IPS-18a (cell line): ENCODE measurements around the gene CDC25C.

ENCODE experiments used
- H3K27ac ChIP-seq: one replicate; pipeline ENCODE4 v1.5.1; 2013; ENCODE audit warnings: low read length
- H3K27me3 ChIP-seq: one replicate; pipeline ENCODE4 v1.6.1; 2013; ENCODE audit warnings: mild to moderate bottlenecking, low read length; ENCODE audit not compliant: control insufficient read depth, insufficient read depth
- H3K36me3 ChIP-seq: one replicate; pipeline ENCODE4 v1.6.1; 2013; ENCODE audit warnings: low read depth, low read length; ENCODE audit not compliant: control insufficient read depth
- H3K4me1 ChIP-seq: one replicate; pipeline ENCODE4 v1.6.1; 2013; ENCODE audit warnings: low read depth, low read length; ENCODE audit not compliant: control insufficient read depth
- H3K4me3 ChIP-seq: one replicate; pipeline ENCODE4 v1.5.1; 2013; ENCODE audit warnings: low read length
- H3K9ac ChIP-seq: one replicate; pipeline ENCODE4 v1.6.1; 2013; ENCODE audit warnings: mild to moderate bottlenecking, low read length, moderate library complexity
- H3K9me3 ChIP-seq: one replicate; pipeline ENCODE4 v1.6.1; 2013; ENCODE audit warnings: low read depth, low read length; ENCODE audit not compliant: control insufficient read depth

CDC25C gene

DNA sequence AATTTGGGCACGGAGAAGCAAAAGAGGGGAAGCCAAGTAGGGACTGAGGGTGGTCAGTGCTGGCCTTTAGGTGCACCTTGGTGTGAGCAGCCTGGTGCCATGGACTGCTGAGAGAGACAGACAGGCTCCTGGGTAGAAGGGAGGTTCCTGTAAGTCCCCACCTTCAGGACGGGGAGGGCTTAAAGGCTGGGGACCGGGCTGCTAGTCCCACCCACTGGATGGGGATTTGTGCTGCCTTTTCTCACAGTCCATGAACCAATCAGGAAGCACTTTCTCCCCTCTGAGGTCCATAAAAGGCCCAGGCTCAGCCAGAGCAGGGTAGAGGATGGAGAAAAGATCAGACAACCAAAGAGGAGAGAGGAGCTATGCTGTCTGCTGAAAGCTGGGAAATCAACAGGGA, 15.2 kb downstream of the CDC25C start:
- no peak overlapping the region for H3K9ac ChIP-seq
- H3K9me3 ChIP-seq: no peaks in the 10 kb centered on the region
- H3K36me3 ChIP-seq: peaks cover 30% of the 10 kb centered on the region

DNA sequence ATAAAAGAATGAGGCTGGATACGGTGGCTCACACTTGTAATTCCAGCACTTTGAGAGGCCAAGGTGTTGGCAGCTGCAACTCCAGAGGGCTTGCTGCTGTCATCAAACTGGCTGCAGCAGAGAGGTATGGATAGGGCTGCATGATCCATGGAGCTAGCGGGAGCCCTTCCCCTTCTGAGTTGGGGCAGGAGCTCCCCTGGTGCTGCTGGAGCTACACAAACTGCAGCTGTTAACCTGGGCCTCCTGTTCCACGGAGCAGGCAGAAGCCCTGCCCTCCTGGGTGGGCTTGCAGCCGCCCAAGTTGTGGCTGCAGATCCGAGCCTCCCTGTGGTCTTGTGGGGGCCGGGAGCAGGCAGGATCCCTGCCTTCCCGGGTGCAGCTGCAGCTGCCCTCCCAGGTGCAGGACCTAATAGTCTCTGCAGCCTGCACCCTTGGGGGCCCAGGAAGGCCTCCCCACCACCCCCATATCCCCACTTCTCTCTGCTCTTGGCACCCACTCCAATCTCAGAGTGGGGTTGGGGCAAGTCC, 15.8 kb downstream of the CDC25C start:
- Histone ChIP-seq H3K9ac (no peak overlapping the region), H3K36me3 (peaks cover 30% of the 10 kb centered on the region), H3K27me3 (no peaks in the 10 kb centered on the region), H3K4me3 (no peak overlapping the region), H3K4me1 (no peaks in the 10 kb centered on the region), H3K9me3 (no peaks in the 10 kb centered on the region), H3K27ac (no peak overlapping the region)

More for the DNA sequence above, 15.2 kb downstream of the CDC25C start:
- Histone ChIP-seq H3K4me3 (no peak overlapping the region), H3K27ac (no peak overlapping the region), H3K4me1 (no peaks in the 10 kb centered on the region), H3K27me3 (no peaks in the 10 kb centered on the region)

DNA sequence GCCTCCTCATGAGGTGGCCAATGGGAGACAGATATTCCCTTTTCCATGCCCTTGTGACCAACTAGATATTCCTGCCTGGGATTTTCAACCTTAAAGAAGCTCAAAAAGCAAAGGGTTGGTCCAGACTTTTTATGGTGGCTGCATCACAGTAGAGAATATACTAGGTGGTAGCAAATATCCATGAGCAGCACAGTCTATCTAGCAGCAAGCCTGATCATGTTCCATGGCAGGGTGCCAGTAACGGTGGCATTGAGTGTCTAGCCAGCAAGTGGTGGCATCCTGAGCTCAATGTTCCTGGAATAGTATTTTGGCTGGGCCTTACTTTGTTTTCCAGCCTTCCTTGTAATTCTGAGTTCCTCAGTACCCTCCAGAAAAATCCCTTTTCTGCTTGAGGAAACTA, 25.8 kb downstream of the CDC25C start:
- Histone ChIP-seq H3K4me1 (no peaks in the 10 kb centered on the region), H3K9me3 (no peaks in the 10 kb centered on the region), H3K4me3 (no peak overlapping the region), H3K27me3 (no peaks in the 10 kb centered on the region), H3K27ac (no peak overlapping the region), H3K9ac (no peak overlapping the region), H3K36me3 (peaks cover 4% of the 10 kb centered on the region)

DNA sequence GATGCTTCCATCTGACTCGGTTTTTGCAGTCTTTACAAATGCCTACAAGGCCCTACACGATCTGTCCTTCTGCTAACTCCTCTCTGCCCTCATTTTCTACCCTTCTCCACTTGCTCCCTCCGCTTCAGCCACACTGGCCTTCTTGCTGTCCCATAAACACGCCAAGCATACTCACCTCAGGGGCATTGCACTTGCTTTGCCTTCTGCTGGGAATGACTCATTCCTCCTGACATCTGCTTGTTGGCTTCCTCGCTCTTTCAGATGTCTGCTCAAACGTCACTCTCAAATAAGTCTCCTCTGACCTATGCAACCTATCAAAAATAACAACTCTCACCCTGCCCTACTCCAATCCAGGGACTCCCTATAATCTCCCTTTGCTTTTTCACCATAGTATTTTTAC, 28.2 kb downstream of the CDC25C start:
- Histone ChIP-seq H3K27ac (no peak overlapping the region), H3K36me3 (no peaks in the 10 kb centered on the region), H3K9ac (no peak overlapping the region), H3K4me3 (no peak overlapping the region), H3K9me3 (no peaks in the 10 kb centered on the region), H3K4me1 (no peaks in the 10 kb centered on the region), H3K27me3 (no peaks in the 10 kb centered on the region)

DNA sequence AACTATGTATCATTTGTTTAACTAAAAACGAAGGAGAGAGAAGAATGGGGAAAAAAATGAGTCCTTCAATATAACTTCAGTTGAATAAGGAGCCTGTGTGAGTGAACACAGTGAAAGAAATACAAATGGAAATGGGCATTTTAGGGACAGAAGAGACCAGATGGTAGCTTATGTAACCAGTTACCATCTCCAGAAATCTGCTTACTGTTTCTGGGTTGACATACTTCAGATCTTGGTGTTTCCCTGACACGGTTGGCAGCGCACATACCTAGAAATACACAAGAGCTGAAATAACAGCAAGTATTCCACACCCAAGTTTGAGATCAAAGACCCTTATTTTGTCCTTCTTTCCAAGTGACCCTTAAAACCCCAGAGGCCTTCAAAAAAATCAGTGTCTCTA, 42.3 kb downstream of the CDC25C start:
- Histone ChIP-seq H3K4me3 (no peak overlapping the region), H3K27ac (no peak overlapping the region), H3K36me3 (peaks cover 25% of the 10 kb centered on the region), H3K4me1 (no peaks in the 10 kb centered on the region), H3K9me3 (no peaks in the 10 kb centered on the region), H3K9ac (no peak overlapping the region), H3K27me3 (no peaks in the 10 kb centered on the region)

DNA sequence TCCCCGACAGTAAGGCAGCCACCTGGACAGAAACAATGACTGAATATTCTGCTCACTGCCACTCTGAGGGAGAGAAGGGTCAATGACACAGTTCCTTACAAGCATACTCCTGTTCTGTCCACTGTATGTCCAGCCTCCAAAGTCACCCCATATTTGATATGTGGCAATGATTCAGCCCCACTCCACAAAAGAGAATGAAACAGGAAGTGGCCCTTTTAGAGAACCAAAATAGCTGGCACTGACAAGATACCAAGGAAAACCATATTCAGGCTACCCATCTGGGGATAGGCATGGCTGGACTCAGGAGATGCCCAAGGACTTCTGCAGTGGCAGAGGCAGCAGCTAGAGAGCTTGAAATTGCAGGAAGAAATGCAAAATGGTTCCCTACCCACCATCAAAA, 44.4 kb downstream of the CDC25C start:
- H3K9ac ChIP-seq: no peak overlapping the region
- H3K9me3 ChIP-seq: no peaks in the 10 kb centered on the region
- no peaks in the 10 kb centered on the region for H3K4me1 ChIP-seq
- H3K36me3 ChIP-seq: peaks cover 25% of the 10 kb centered on the region
- no peak overlapping the region for H3K4me3 ChIP-seq
- H3K27ac ChIP-seq: no peak overlapping the region
- no peaks in the 10 kb centered on the region for H3K27me3 ChIP-seq

DNA sequence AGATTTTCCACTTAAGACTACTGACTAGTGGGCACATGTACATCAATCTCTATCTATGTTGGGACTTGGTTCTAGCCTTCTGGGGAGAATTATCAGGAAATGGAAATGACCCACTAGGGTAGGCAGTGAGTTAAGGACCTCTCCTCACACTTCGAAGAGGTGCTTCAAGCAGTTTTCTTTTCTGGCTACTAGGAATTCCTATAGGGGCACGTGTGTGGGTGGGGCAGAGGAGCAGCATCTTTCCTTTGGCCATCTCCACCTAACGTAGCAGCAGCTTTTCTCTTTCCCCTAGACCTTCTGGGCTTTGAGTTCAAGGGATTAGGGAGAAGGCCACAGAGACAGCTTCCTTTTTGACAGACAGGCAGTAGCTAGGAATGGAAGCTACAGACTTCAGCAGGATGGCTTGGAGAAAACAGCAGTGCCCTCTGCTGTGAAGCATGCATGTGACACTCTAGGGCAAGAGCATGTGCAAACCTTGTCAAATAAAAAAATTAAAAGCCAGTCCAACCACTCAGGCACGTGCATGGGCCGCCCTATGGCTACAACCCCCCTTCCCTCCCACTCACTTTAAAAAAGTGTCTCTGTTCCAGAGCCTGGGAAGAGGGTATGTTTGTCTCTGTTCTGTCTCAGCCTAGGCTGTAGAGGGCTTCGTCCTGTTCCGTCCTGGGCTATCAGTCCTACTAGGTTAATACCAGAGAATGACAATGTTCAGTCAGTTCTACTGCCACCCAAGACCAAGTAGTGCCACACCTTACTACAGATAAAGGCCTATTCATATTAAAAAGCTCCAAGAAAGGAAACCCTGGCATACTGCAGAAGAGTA, 48.5 kb downstream of the CDC25C start:
- no peaks in the 10 kb centered on the region for H3K27me3 ChIP-seq

DNA sequence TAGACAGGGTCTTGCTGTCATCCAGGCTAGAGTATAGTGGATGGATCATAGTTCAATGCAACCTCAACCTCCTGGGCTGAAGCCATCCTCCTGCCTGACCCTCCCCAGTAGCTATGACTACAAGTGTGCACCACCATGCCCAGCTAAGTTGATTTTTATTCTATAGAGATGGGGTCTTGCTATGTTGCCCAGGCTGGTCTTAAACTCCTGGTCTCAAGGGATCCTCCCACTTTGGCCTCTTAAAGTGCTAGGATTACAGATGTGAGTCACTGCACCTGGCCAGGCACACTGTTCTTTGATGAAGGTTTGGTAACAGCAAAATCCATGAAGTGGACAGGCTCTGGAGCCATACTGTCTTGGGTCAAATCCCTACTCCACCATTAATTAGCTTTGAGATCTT, 50.7 kb downstream of the CDC25C start:
- no peak overlapping the region for H3K27ac ChIP-seq
- H3K4me1 ChIP-seq: no peaks in the 10 kb centered on the region
- peaks cover 9% of the 10 kb centered on the region for H3K36me3 ChIP-seq

More for the DNA sequence above, 48.5 kb downstream of the CDC25C start:
- H3K9me3 ChIP-seq: no peaks in the 10 kb centered on the region
- no peak overlapping the region for H3K27ac ChIP-seq
- no peak overlapping the region for H3K9ac ChIP-seq
- no peak overlapping the region for H3K4me3 ChIP-seq
- H3K4me1 ChIP-seq: no peaks in the 10 kb centered on the region
- H3K36me3 ChIP-seq: peaks cover 18% of the 10 kb centered on the region

DNA sequence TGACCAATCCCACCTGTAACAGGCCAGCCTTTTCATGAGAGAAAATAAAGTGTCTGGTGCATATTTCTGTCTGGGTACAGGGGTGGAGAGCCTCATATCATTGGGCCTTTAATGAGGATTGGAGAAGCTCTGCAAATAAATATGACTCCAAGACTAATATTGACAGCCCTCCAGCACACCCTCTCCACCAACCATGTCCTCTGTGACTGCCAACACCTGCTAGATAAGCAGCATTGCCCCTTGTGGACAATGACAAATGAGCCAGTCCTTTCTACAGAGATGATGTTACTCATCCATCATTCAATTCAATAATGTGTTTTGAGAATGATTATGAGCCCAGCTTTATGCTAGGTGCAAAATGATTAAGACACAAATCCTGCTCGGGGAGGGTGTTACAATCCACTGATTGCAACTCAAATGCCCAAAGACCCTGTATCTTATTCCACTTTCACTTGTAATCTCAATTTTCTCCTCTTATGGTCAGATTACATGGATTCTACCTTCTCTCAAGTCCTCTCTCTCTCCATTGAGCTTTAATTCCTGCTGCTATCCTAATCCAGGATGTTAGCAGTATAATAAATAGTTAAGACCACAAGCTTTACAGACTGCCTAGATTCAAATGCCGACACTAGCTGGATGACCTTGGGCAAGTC, 55.1 kb downstream of the CDC25C start:
- H3K27me3 ChIP-seq: peaks cover 41% of the 10 kb centered on the region
- no peak overlapping the region for H3K9ac ChIP-seq
- H3K4me1 ChIP-seq: peaks cover 11% of the 10 kb centered on the region
- H3K4me3 ChIP-seq: no peak overlapping the region
- H3K27ac ChIP-seq: no peak overlapping the region
- no peaks in the 10 kb centered on the region for H3K36me3 ChIP-seq
- no peaks in the 10 kb centered on the region for H3K9me3 ChIP-seq

More for the DNA sequence above, 50.7 kb downstream of the CDC25C start:
- no peak overlapping the region for H3K9ac ChIP-seq
- H3K27me3 ChIP-seq: peaks cover 8% of the 10 kb centered on the region
- no peaks in the 10 kb centered on the region for H3K9me3 ChIP-seq
- H3K4me3 ChIP-seq: no peak overlapping the region

DNA sequence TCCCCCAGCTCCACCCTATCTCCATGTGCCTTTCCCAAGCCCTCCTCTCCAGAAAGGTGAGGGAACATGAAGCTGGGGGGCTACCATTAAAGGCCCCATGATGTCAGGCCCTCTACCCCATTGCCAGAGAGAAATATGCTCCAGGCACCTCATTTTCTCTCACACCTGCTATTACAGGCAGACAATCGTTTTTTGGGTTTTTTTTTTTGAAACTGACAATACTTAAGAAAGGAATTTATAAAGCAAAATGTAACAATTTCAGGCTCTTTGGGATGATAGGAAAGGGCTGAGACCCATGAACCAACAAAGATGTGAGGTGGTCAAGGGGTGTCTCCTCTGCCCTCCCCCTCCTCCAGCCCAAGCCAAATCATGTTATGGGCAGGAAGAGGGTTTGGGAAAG, 55.7 kb downstream of the CDC25C start:
- H3K4me3 ChIP-seq: no peak overlapping the region
- H3K27ac ChIP-seq: no peak overlapping the region
- no peaks in the 10 kb centered on the region for H3K9me3 ChIP-seq
- H3K9ac ChIP-seq: no peak overlapping the region
- H3K36me3 ChIP-seq: no peaks in the 10 kb centered on the region
- H3K27me3 ChIP-seq: peaks cover 41% of the 10 kb centered on the region
- H3K4me1 ChIP-seq: peaks cover 11% of the 10 kb centered on the region

DNA sequence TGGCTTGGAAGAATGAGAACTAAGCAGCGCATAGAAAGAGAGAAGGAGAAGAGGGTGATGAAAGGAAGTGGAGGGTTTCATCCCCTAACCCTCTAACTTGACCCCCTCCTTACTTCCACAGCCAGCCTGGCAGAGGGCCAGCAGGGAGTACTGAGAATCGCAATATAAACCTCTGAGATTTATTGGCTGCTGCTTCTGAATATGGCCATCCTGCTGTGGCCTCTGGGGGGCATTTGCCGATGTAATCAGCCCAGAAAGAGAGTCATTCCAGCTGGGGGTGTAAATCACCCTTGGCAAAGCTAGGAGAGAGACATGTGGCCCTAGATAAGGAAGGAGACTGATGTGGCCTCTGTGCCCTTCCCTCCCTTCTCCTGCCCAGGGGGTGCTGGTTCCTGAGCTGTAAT, 56.2 kb downstream of the CDC25C start:
- Histone ChIP-seq H3K9ac (no peak overlapping the region), H3K27me3 (peaks cover 41% of the 10 kb centered on the region), H3K9me3 (no peaks in the 10 kb centered on the region), H3K36me3 (no peaks in the 10 kb centered on the region), H3K4me3 (no peak overlapping the region), H3K4me1 (peaks cover 11% of the 10 kb centered on the region), H3K27ac (no peak overlapping the region)
